ENCODE measurements around the gene CHCHD3.
A peak's percentile ranks its signal among the peaks of the same experiment; 100 is the strongest.

The CHCHD3 gene

GRCh38 chr7:132858760-132859159, 223.1 kb downstream of the CHCHD3 start:
- no peaks in the 10 kb centered on the region for H3K36me3 ChIP-seq (ENCODE audit: control insufficient read depth, insufficient read depth, low read length)
- DNase-seq (ENCODE audit: extremely low read depth, insufficient read length) = no peak
- H3K4me3 ChIP-seq (replicated peaks; ENCODE audit: low read depth, low read length) = no peak overlapping the region
- TF ChIP-seq CTCF (IDR thresholded peaks at IDR 0.05; ENCODE audit: insufficient read depth, low read length, poor library complexity, severe bottlenecking) = no peak
- H3K27me3 ChIP-seq (replicated peaks; ENCODE audit: control insufficient read depth, insufficient read depth, low read length) = no peaks in the 10 kb centered on the region

DNA sequence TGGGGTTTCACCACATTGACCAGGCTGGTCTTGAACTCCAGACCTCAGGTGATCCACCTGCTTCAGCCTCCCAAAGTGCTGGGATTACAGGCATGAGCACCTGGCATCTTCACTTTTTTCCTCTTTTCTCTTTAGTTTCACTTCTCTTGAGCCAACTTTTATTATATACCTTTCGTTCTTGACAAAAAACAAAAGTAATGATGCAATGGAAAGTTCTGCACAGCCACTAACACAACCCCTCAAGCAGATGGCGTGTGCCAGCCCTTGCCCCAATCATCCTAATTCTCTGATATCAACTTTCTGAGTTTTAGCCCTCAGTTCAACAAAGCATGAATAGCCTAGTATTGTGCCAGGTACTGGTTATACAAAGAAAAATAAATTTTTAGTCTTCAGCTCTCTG, 223.6 kb downstream of the CHCHD3 start:
- DNase-seq (ENCODE audit: extremely low read depth, insufficient read length) = peak; percentile 37
- Histone ChIP-seq H3K27me3 (replicated peaks; ENCODE audit: control insufficient read depth, insufficient read depth, low read length) (no peaks in the 10 kb centered on the region), H3K36me3 (ENCODE audit: control insufficient read depth, insufficient read depth, low read length) (no peaks in the 10 kb centered on the region), H3K4me3 (replicated peaks; ENCODE audit: low read depth, low read length) (no peak overlapping the region)
- no peak for TF ChIP-seq CTCF (IDR thresholded peaks at IDR 0.05; ENCODE audit: insufficient read depth, low read length, poor library complexity, severe bottlenecking)

DNA sequence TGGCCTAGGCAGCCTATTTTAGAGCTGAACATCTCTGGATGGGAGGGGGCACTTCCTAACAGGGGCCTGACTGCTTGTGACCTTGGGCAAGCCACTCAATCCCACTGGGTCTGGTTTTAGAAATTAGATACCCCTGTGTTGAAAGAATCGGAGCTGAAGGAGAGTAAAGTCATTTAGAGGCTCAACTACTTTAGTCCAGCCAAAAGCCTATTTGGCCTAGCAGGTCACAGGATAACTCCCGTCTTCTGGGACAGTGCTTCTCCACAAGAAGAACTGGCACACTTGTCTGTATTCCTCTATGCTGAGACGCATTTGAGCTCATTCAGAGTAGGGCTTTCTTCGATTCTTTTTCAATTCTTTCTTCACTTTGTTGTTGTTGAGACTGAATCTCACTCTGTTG, 224.2 kb downstream of the CHCHD3 start:
- no peak for DNase-seq (ENCODE audit: extremely low read depth, insufficient read length)
- no peak for TF ChIP-seq CTCF (IDR thresholded peaks at IDR 0.05; ENCODE audit: insufficient read depth, low read length, poor library complexity, severe bottlenecking)

DNA sequence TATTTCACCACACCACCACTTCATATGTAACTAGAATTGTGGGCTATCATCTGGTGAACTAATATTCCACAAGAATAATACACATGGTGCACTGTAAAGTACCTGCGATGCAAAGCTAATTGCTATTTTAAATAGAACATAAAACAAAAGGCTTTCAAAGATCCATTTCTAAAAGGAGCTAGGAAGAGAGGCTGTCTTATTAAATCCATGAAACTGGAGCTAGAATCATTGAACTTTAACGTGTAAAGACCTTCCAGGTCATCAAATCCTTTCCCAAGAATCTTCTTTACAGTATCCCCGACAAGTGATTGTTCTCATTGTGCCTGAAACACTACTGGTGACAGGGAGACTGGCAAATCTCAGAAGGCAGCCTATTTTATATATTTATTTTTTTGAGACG, 224.9 kb downstream of the CHCHD3 start:
- Histone ChIP-seq H3K4me3 (replicated peaks; ENCODE audit: low read depth, low read length) (no peak overlapping the region), H3K27me3 (replicated peaks; ENCODE audit: control insufficient read depth, insufficient read depth, low read length) (no peaks in the 10 kb centered on the region), H3K36me3 (ENCODE audit: control insufficient read depth, insufficient read depth, low read length) (no peaks in the 10 kb centered on the region)
- DNase-seq (ENCODE audit: extremely low read depth, insufficient read length) = no peak
- TF ChIP-seq CTCF (IDR thresholded peaks at IDR 0.05; ENCODE audit: insufficient read depth, low read length, poor library complexity, severe bottlenecking) = no peak

More for the DNA sequence above, 224.2 kb downstream of the CHCHD3 start:
- Histone ChIP-seq H3K27me3 (replicated peaks; ENCODE audit: control insufficient read depth, insufficient read depth, low read length) (no peaks in the 10 kb centered on the region), H3K36me3 (ENCODE audit: control insufficient read depth, insufficient read depth, low read length) (no peaks in the 10 kb centered on the region), H3K4me3 (replicated peaks; ENCODE audit: low read depth, low read length) (no peak overlapping the region)

GRCh38 chr7:132856416-132856815, 225.5 kb downstream of the CHCHD3 start:
- H3K27me3 ChIP-seq (replicated peaks; ENCODE audit: control insufficient read depth, insufficient read depth, low read length) = no peaks in the 10 kb centered on the region
- DNase-seq (ENCODE audit: extremely low read depth, insufficient read length) = no peak
- H3K36me3 ChIP-seq (ENCODE audit: control insufficient read depth, insufficient read depth, low read length) = no peaks in the 10 kb centered on the region
- no peak for TF ChIP-seq CTCF (IDR thresholded peaks at IDR 0.05; ENCODE audit: insufficient read depth, low read length, poor library complexity, severe bottlenecking)
- no peak overlapping the region for H3K4me3 ChIP-seq (replicated peaks; ENCODE audit: low read depth, low read length)

- Histone ChIP-seq H3K4me3 (replicated peaks; ENCODE audit: low read depth, low read length) (no peak overlapping the region), H3K27me3 (replicated peaks; ENCODE audit: control insufficient read depth, insufficient read depth, low read length) (no peaks in the 10 kb centered on the region), H3K36me3 (ENCODE audit: control insufficient read depth, insufficient read depth, low read length) (no peaks in the 10 kb centered on the region)
- TF ChIP-seq CTCF (IDR thresholded peaks at IDR 0.05; ENCODE audit: insufficient read depth, low read length, poor library complexity, severe bottlenecking) = no peak
- DNase-seq (ENCODE audit: extremely low read depth, insufficient read length) = no peak
Measured at GRCh38 chr7:132855901-132856300, 226.0 kb downstream of the CHCHD3 start.

Data from GM06990 (cell line).